ENCODE measurements around the gene DTYMK.

DNA sequence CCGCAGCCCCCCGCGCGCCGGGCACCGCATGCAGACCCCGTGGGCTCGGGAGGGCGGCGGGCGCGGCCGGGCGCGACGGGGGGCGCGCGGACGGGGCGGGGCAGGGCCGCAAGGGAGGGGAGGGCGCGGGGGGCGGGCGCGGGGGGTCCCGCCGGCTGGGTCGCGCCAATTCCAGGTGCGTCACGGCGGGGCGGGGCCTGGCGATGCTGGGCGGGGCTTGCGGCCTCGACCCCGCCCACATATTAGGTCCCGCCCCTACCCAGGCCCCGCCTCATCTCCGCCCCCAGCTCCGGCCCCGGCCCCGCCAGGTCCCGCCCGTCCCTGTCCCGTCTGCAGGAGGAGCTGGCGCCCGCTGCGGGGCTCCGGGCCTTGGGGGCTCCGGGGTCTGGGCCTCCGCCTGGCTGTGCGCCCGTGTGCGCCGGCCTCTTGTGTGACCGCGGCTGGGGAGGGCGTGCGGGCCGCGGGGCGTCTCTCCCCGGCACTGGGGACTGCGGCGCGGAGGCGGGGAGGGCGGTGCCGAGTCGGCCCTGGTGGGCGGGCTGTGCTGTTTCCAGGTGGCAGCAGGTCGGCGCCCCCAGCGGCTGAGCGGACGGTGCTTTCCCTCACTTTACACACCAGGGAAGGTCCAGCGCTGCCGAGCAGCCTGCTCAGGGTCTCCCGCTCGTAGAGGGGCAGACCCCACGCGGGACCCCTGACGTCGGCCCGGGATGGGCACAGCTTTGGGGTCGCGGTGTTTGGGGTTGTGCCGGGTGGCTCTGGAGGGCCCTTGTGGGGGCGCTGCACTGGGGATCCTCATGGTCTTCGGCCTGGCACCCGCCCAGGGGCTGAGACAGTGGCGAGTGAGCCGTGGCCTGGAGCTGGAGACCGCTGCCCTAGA is 15.8 kb upstream of the DTYMK start:
- no peak for TF ChIP-seq EZH2 (IDR thresholded peaks at IDR 0.05; ENCODE audit: borderline replicate concordance, insufficient read depth, low read depth, low read length, poor library complexity, severe bottlenecking)
- TF ChIP-seq, protein P1, sequence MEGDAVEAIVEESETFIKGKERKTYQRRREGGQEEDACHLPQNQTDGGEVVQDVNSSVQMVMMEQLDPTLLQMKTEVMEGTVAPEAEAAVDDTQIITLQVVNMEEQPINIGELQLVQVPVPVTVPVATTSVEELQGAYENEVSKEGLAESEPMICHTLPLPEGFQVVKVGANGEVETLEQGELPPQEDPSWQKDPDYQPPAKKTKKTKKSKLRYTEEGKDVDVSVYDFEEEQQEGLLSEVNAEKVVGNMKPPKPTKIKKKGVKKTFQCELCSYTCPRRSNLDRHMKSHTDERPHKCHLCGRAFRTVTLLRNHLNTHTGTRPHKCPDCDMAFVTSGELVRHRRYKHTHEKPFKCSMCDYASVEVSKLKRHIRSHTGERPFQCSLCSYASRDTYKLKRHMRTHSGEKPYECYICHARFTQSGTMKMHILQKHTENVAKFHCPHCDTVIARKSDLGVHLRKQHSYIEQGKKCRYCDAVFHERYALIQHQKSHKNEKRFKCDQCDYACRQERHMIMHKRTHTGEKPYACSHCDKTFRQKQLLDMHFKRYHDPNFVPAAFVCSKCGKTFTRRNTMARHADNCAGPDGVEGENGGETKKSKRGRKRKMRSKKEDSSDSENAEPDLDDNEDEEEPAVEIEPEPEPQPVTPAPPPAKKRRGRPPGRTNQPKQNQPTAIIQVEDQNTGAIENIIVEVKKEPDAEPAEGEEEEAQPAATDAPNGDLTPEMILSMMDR (IDR thresholded peaks at IDR 0.05): peak; percentile 74
